HUES6 (cell line): ENCODE results near the gene KRTAP12-1.

Experiments
- H3K27ac ChIP-seq: 2 replicates; pipeline ENCODE4 v1.7.0; 2013; ENCODE audit warnings: low read depth, mild to moderate bottlenecking, low read length, inconsistent platforms
- H3K27me3 ChIP-seq: 2 replicates; pipeline ENCODE4 v1.6.1; 2013; ENCODE audit warnings: low read length; ENCODE audit not compliant: control insufficient read depth, insufficient read depth
- H3K36me3 ChIP-seq: 2 replicates; pipeline ENCODE4 v1.6.1; 2013; ENCODE audit warnings: low read length; ENCODE audit not compliant: control insufficient read depth, insufficient read depth
- H3K4me1 ChIP-seq: 2 replicates; pipeline ENCODE4 v1.6.1; 2013; ENCODE audit warnings: low read length; ENCODE audit not compliant: control insufficient read depth, insufficient read depth
- H3K4me3 ChIP-seq: 2 replicates; pipeline ENCODE4 v1.5.1; 2013; ENCODE audit warnings: low read depth, low read length
- H3K9ac ChIP-seq: one replicate; pipeline ENCODE4 v1.6.1; 2013; ENCODE audit warnings: mild to moderate bottlenecking, low read length
- H3K9me3 ChIP-seq: 2 replicates; pipeline ENCODE4 v1.6.1; 2013; ENCODE audit warnings: low read depth, low read length; ENCODE audit not compliant: control insufficient read depth, insufficient read depth

The KRTAP12-1 gene

GRCh38 chr21:44703731-44704635 is 22.0 kb upstream of the KRTAP12-1 start:
- Histone ChIP-seq H3K27ac (peak overlapping the region; percentile 85), H3K4me3 (peak overlapping the region; percentile 45), H3K9me3 (no peaks in the 10 kb centered on the region), H3K36me3 (no peaks in the 10 kb centered on the region), H3K4me1 (peaks cover 71% of the 10 kb centered on the region), H3K9ac (peak overlapping the region; percentile 83), H3K27me3 (peaks cover 44% of the 10 kb centered on the region)

GRCh38 chr21:44702973-44703730 is 21.2 kb upstream of the KRTAP12-1 start:
- Histone ChIP-seq H3K27ac (peak overlapping the region; percentile 85; the same call in 1 of the 2 replicates), H3K4me1 (peaks cover 69% of the 10 kb centered on the region), H3K9ac (peak overlapping the region; percentile 83), H3K4me3 (peak overlapping the region; percentile 45; the same call in 1 of the 2 replicates), H3K27me3 (peaks cover 36% of the 10 kb centered on the region), H3K9me3 (no peaks in the 10 kb centered on the region), H3K36me3 (no peaks in the 10 kb centered on the region)

- H3K27ac ChIP-seq = peak overlapping the region; percentile 85; the same call in 1 of the 2 replicates
- peak overlapping the region; percentile 83 for H3K9ac ChIP-seq
- H3K27me3 ChIP-seq = peaks cover 29% of the 10 kb centered on the region
- peaks cover 70% of the 10 kb centered on the region for H3K4me1 ChIP-seq
- H3K4me3 ChIP-seq = peak overlapping the region; percentile 45; the same call in 1 of the 2 replicates
- H3K36me3 ChIP-seq = no peaks in the 10 kb centered on the region
- no peaks in the 10 kb centered on the region for H3K9me3 ChIP-seq
Observed at GRCh38 chr21:44702111-44702972, 20.4 kb upstream of the KRTAP12-1 start.

GRCh38 chr21:44701541-44701940 is 19.6 kb upstream of the KRTAP12-1 start:
- Histone ChIP-seq H3K27me3 (peaks cover 22% of the 10 kb centered on the region), H3K9me3 (no peaks in the 10 kb centered on the region), H3K9ac (peak overlapping the region; percentile 83), H3K4me3 (peak overlapping the region; percentile 14; the same call in 1 of the 2 replicates), H3K27ac (no peak overlapping the region), H3K36me3 (no peaks in the 10 kb centered on the region), H3K4me1 (peaks cover 75% of the 10 kb centered on the region)

- H3K9ac ChIP-seq = no peak overlapping the region
- no peak overlapping the region for H3K4me3 ChIP-seq
- H3K27ac ChIP-seq = no peak overlapping the region
- no peaks in the 10 kb centered on the region for H3K9me3 ChIP-seq
- H3K4me1 ChIP-seq = peaks cover 71% of the 10 kb centered on the region
- H3K36me3 ChIP-seq = no peaks in the 10 kb centered on the region
- peaks cover 17% of the 10 kb centered on the region for H3K27me3 ChIP-seq
Observed at GRCh38 chr21:44701023-44701400, 19.0 kb upstream of the KRTAP12-1 start.

GRCh38 chr21:44700101-44701022 is 18.4 kb upstream of the KRTAP12-1 start:
- peaks cover 14% of the 10 kb centered on the region; the same call in 1 of the 2 replicates for H3K27me3 ChIP-seq

GRCh38 chr21:44699502-44700001 is 17.6 kb upstream of the KRTAP12-1 start:
- Histone ChIP-seq H3K36me3 (no peaks in the 10 kb centered on the region), H3K4me1 (peaks cover 79% of the 10 kb centered on the region), H3K27me3 (peaks cover 11% of the 10 kb centered on the region; the same call in 1 of the 2 replicates), H3K27ac (no peak overlapping the region), H3K4me3 (no peak overlapping the region), H3K9ac (no peak overlapping the region), H3K9me3 (no peaks in the 10 kb centered on the region)

More at GRCh38 chr21:44700101-44701022, 18.4 kb upstream of the KRTAP12-1 start:
- H3K9ac ChIP-seq = no peak overlapping the region
- no peaks in the 10 kb centered on the region for H3K9me3 ChIP-seq
- H3K27ac ChIP-seq = no peak overlapping the region
- H3K4me3 ChIP-seq = no peak overlapping the region
- H3K4me1 ChIP-seq = peaks cover 76% of the 10 kb centered on the region
- no peaks in the 10 kb centered on the region for H3K36me3 ChIP-seq

GRCh38 chr21:44697811-44698734 is 16.1 kb upstream of the KRTAP12-1 start:
- H3K9me3 ChIP-seq = peaks cover 7% of the 10 kb centered on the region; the same call in 1 of the 2 replicates
- H3K27me3 ChIP-seq = no peaks in the 10 kb centered on the region; the same call in 1 of the 2 replicates
- peak overlapping the region; percentile 25 for H3K9ac ChIP-seq
- peaks cover 64% of the 10 kb centered on the region for H3K4me1 ChIP-seq
- H3K36me3 ChIP-seq = no peaks in the 10 kb centered on the region
- peak overlapping the region; percentile 29; the same call in 1 of the 2 replicates for H3K27ac ChIP-seq
- H3K4me3 ChIP-seq = peak overlapping the region; percentile 32; the same call in 1 of the 2 replicates
